CD4-positive, alpha-beta T cell treated with Interleukin-12 subunit alpha and Interleukin-12 subunit beta, for 1 hour (primary cell): ENCODE measurements around the gene MYO5B.
"Not testable (repeated sequence)": the region's sequence is repeated elsewhere in the genome, so short reads cannot be mapped to it uniquely, and the experiment has no call there.

ENCODE experiments used
- DNase-seq: peaks from one replicate; pipeline ENCODE4 v3.0.0-alpha.2; 2020

Gene MYO5B

GRCh38 chr18:49814147-49814499 is 380.8 kb downstream of the MYO5B start:
- peak; percentile 56 for DNase-seq

DNA sequence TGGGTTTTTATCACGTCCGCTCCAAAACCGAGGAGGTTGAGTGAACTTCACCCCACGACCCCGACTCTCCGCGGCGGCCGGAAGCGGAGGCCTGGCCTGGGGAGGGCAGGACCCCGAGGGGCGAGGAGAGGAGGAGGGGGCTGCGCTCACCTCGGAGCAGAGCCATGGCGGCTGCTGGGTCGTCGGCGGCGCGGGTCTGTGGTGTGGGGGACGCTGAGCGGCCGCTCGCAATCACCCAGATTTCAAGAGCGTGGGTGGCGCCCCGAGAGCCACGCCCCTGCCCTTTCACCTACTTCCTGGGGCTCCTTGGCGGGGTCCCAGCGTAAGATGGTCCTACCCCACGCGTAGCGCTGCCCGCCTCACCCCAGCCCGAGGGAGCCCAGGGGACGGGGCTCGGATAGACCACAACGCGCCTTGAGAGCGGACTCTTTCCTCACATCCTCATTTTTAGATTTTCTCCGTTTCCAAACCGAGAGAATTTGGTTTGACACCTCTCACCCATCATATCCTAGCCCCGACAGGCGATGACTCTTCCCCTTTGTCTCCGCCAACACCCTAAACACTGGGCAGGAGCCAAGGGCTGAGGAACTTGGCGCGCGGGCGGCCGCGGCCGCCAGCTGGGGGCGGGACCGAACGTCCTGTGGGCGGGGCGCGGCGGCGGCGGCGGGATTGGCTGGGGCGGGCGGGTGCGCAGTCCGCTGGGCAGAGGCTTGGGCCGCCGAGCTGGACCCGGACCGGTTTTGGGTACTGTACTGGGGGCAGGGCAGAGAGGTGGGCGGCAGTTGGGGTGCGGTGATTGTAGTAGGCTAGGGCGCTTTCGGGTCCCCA is 381.4 kb downstream of the MYO5B start, which contains the start of gene ACAA2:
ACAA2 (minus strand) TSS at position 215 of the 828 bp plus-strand sequence; CDS start at position 166, 49 bp downstream.
- peak; percentile 83 for DNase-seq

GRCh38 chr18:49813069-49813318 is 382.0 kb downstream of the MYO5B start:
- no peak for DNase-seq

- DNase-seq = no peak
Observed at GRCh38 chr18:49812286-49813068, 382.5 kb downstream of the MYO5B start.

DNA sequence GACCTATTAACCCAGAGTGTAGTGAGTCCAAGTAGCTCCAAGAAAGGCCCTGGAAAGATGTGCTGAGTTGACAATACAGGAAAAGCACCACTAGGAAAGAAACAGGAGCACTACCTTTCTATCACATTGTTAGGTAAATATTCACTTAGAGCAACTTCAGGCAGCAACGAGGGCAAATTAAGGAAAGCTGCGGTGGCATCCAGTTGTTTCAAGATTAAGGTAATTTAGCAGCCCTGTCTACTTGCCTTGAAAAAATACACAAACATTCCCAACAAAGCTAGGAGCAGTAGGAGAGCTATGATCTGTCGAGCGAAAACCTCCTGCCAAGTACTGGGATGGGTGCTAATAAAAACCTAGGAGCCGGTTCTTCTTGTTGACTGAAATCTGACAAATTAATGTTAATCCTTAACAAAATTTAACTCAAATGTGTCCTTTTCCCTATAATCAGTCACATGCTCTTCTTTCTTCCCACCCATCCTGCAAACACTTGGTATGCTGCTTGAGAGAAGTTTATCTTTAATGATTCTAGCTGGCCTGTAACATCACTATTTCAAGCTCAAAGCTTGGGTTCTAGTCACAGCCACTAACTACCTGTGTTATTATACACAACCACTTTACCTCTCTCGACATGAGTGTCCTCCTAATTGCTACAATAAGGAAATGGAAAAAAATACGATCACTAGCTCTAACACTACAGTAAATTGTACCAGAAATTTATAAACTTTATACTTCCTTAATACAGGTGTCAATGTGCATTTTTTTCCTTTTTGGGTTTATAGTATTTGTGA is 383.6 kb downstream of the MYO5B start:
- DNase-seq = no peak

DNA sequence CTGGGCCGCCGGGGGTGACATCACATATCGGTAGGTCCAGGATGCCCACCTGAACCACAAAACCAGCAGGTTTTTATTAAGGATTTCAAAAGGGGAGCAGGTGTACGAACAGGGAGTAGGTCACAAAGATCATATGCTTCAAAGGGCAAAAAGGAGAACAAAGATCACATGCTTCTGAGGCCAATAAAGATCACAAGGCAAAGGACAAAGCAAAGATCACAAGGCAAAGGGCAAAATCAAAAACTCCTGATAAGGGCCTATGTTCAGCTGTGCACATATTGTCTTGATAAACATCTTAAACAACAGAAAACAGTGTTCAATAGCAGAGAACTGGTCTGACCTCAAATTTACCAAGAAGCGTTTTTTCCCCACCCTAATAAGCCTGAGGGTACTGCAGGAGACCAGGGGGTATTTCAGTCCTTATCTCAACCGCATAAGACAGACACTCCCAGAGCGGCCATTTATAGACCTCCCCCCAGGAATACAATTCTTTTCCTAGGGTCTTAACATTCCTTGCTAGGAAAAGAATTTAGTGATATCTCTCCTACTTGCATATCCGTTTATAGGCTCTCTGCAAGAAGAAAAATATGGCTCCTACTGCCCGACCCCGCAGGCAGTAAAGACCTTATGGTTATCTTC is 386.3 kb downstream of the MYO5B start:
- not testable (repeated sequence) for DNase-seq

DNA sequence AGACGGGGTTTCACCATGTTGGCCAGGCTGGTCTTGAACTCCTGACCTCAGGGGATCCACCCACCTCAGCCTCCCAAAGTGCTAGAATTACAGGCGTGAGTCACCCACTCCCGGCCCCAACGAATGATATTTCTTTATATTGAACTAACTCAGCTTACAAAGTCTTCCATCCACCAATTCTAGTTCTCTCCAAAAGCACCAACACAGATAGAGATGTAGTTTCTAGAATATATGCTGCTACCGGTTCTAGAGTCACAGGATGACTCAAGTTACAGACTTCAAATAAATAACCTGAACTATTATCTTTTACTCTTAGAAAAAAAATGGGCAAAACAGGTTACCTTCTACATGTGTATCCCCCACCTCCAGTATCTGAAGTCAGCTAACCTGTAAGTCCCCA is 390.9 kb downstream of the MYO5B start:
- no peak for DNase-seq

DNA sequence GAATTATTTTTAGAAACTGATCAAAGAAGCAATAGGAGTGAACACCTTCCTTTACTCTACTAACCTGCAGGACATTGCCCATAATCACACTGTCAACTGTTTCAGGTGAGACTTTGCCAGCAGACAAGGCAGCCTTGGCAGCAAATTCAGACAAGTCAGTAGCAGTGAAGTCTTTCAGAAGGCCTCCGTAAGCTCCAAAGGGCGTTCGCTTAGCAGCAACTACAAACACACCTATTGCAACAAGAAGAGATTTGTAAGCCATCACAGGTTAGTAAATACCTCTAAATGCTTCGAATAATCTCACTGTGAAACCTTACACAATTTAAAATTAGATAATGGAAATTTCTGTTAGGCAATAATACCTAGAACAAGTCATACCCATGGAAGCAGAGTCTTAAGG is 392.3 kb downstream of the MYO5B start:
- no peak for DNase-seq

DNA sequence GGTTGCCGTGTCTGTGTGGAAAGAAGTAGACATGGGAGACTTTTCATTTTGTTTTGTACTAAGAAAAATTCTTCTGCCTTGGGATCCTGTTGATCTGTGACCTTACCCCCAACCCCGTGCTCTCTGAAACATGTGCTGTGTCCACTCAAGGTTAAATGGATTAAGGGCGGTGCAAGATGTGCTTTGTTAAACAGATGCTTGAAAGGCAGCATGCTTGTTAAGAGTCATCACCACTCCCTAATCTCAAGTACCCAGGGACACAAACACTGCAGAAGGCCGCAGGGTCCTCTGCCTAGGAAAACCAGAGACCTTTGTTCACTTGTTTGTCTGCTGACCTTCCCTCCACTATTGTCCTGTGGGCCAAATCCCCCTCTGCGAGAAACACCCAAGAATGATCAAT is 394.5 kb downstream of the MYO5B start:
- not testable (repeated sequence) for DNase-seq

GRCh38 chr18:49799806-49800205 is 395.1 kb downstream of the MYO5B start:
- DNase-seq = not testable (repeated sequence)

DNA sequence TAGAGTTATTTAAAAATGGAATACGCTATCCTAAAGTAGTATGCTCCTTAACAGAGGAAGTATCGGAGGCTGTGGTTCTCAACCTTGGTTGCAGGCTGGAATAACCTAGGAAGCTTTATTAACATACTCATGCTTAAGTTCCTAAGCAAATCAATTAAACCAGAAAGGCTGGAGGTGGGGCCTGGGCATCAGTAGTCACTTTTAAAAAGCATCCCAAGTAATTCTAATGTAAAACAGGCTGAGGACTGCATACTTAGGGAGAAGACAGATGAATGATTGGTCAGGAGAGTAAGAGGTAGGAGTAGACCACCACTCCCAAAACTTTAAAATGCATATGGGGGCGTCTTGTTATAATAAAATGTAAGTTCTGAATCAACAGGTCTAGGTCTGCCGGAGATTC is 396.9 kb downstream of the MYO5B start:
- DNase-seq = no peak

GRCh38 chr18:49795612-49796552 is 399.1 kb downstream of the MYO5B start:
- no peak for DNase-seq

DNA sequence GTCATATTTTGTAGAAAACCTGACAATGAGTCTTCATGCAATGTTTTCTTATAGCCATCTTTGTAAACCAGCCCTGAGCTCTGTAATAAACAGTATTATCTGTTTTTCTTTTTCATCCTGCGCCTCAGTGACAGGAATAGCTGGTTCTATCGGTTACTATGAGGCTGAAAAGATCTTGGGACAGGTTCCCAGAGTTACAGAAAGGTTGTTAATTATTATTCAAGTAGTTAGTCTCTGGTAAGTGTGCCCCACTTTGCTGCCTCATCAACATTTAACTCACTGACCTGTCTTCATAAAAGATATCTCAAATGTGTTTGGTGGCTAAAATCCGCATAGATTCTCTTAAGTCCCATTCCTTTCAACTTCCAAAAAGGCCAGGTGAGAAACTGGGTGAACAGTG is 400.2 kb downstream of the MYO5B start:
- no peak for DNase-seq

- DNase-seq = not testable (repeated sequence)
Observed at GRCh38 chr18:49789560-49790134, 405.3 kb downstream of the MYO5B start.

DNA sequence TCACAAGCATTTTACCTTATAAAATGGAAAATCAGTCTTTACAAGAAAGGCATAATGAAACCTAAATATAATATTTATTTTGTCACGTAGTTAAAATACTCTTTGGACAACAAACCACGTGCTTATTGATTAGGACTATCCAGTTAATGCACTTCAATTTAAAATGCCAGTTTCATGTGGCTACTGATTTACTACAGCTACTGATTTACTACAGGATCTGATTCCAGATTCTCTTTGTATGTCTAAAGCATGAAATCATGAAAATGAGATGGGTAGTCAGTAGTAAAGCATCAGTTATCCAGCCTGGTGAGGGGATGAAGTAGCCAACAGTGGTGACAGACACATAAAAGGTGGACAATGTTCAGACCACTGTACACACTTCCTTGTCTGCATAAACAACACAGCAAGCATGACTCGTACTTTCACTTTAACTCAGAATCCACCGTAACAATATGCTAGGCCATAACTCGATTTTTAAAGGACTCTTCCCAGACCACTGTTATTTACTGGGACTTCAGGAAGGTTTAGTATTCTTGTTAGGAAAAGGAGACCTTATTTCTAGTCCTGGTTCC is 406.5 kb downstream of the MYO5B start:
- DNase-seq = peak; percentile 15

DNA sequence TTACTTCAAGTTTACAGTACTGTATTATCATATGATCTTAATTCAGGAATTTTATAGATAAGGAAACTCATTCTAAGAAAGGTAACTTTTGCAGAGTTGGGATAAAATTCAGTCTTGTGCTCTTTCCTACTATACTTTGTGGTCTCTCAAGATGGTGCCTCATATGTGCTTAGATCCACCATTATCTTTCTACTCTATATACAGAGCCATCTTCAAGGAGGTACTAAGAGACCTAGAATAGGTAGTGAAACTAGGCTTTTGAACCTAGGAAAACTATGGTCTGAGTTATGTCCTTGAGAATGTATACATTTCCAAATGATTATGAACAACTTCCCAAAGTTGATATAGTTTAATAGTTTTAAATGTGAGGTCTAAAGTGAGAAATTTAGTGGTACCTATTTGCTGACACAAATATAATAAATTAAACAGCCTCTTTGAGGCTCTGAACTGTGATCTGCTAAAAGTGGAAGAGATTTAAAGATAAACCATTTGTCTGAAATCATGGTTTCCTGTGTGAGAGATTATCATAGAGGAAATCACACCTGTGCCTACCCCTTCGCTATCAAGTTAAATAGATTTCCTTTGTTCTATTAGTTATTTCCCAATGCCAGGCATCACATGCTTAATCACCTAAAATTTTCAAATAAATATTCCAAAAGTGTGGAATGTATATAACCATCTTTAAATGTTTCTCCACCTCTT is 408.8 kb downstream of the MYO5B start:
- DNase-seq = peak; percentile 43

- no peak for DNase-seq
Observed at GRCh38 chr18:49784427-49785185, 410.3 kb downstream of the MYO5B start.

DNA sequence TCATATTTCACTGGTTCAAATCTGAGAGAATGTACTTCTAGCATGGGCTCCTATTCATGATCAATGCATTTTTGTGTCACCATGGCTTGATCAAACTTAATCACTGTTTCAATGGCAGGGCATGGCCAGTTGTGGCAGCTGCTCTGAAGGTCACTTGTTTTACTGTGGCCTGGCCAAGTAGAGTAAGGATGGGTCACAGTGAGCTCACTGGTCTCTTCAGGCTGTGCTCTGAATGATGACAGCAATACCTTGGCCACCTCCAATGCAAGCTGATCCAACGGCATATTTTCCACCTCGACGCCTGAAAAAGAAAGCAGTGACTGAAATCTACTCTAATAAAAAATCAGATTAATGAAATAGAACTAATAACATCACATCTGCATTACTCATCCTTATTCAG is 411.3 kb downstream of the MYO5B start:
- not testable (repeated sequence) for DNase-seq

GRCh38 chr18:49778826-49779465 is 416.0 kb downstream of the MYO5B start:
- DNase-seq = no peak
